Dermis lymphatic vessel endothelial cell (primary cell): ENCODE data around the gene TEX55. TPM values are rescaled to one million over a fixed set of nuclear protein-coding genes. Genes with fewer than 3 reads are reported as not detected.

Experiments used
- total RNA-seq: library from RNA; depleted of rRNA; stranded (reverse); fragments of >200 nt; gene quantifications from 2 replicates; pipeline ENCODE4 v1.2.1, GENCODE V29; 2014

The TEX55 gene
- total RNA-seq = not detected in 2 replicates

GRCh38 chr3:119145500-119146167, at the start of gene TEX55:
Gene TEX55 (plus strand): TSS chr3:119146165. CDS start chr3:119146190, 25 bp downstream.

GRCh38 chr3:119173325-119173724, 27.4 kb downstream of the TEX55 start, which contains the start of gene UPK1B:
Gene UPK1B (plus strand): TSS chr3:119173598. CDS start chr3:119186742, 13,144 bp downstream.

Other genes with a start within 250 kb of the TEX55 start
- gene IGSF11, start 111.3 kb upstream of the TEX55 start, total RNA-seq = under 0.01 and 0.11 TPM in 2 replicates
- not detected in 2 replicates for gene UPK1B, start 27.4 kb downstream of the TEX55 start, total RNA-seq
- gene B4GALT4, start 94.7 kb downstream of the TEX55 start, total RNA-seq = 4.0 and 4.8 TPM in 2 replicates
- gene ARHGAP31, start 148.2 kb downstream of the TEX55 start, total RNA-seq = 23.4 and 30.4 TPM in 2 replicates